Ovary (tissue), 3 donors: Measurements from ENCODE around the gene OR6N2.

Experiments used
- CTCF ChIP-seq, 3 donors: fragments of 450-650 bp in 2 of 3; fragments of 200-600 bp in 1 of 3; IDR thresholded peaks; one replicate each; pipeline versions ENCODE4 v1.5.1 to v1.8.0; 2016 to 2022; ENCODE audit warnings: antibody characterized with exemption in 3 of 3, mild to moderate bottlenecking in 1 of 3
- EP300 ChIP-seq: sonication (generic); formaldehyde crosslinking; IDR thresholded peaks from one replicate; pipeline ENCODE4 v1.6.1; 2017; ENCODE audit warnings: antibody characterized with exemption
- donor health status: DM: no; HTN: no; CAD: no.

- TF ChIP-seq CTCF (IDR thresholded peaks at IDR 0.05) (no peak), EP300 (no peak)
These were observed 13.2 kb upstream of the OR6N2 start for GRCh38 chr1:158794247-158794646.
